Liver (tissue), 9 donors: ENCODE measurements around the gene CDC40. TPM values are rescaled to one million over a fixed set of nuclear protein-coding genes. Genes with fewer than 3 reads are reported as not detected.

Experiments
- DNase-seq: peaks from one replicate; pipeline ENCODE4 v3.0.0-alpha.2; 2017; ENCODE audit warnings: low spot score
- H3K27ac ChIP-seq, 2 donors: one replicate each; pipeline ENCODE4 v1.7.0; 2013; ENCODE audit warnings: inconsistent platforms in 2 of 2, low read length in 2 of 2, control low read depth in 1 of 2, low read depth in 1 of 2, mild to moderate bottlenecking in 1 of 2
- H3K27me3 ChIP-seq, 4 donors: one replicate each; pipeline versions ENCODE4 v1.6.1 to v1.7.0; 2013; ENCODE audit warnings: low read length in 3 of 4, inconsistent platforms in 1 of 4, mild to moderate bottlenecking in 1 of 4, moderate library complexity in 1 of 4; ENCODE audit not compliant: control insufficient read depth in 4 of 4, insufficient read depth in 4 of 4
- H3K36me3 ChIP-seq, 4 donors: one replicate each; pipeline versions ENCODE4 v1.6.1 to v1.7.0; 2013; ENCODE audit warnings: low read length in 3 of 4, mild to moderate bottlenecking in 3 of 4, low read depth in 1 of 4, moderate library complexity in 1 of 4; ENCODE audit not compliant: control insufficient read depth in 4 of 4, insufficient read depth in 3 of 4
- H3K4me1 ChIP-seq, 4 donors: one replicate each; pipeline versions ENCODE4 v1.6.1 to v1.7.0; 2013; ENCODE audit warnings: low read length in 3 of 4, mild to moderate bottlenecking in 3 of 4, moderate library complexity in 1 of 4; ENCODE audit not compliant: control insufficient read depth in 4 of 4, insufficient read depth in 4 of 4
- H3K4me3 ChIP-seq, 3 donors: one replicate each; pipeline versions ENCODE4 v1.6.1 to v1.7.0; 2013; ENCODE audit warnings: low read length in 3 of 3, control low read depth in 1 of 3, low read depth in 1 of 3, mild to moderate bottlenecking in 1 of 3
- H3K9ac ChIP-seq, 2 donors: one replicate each; pipeline ENCODE4 v1.7.0; 2013; ENCODE audit warnings: low read length in 2 of 2, mild to moderate bottlenecking in 2 of 2, moderate library complexity in 2 of 2, control low read depth in 1 of 2, low read depth in 1 of 2
- H3K9me3 ChIP-seq, 4 donors: one replicate each; pipeline versions ENCODE4 v1.6.1 to v1.7.0; 2013; ENCODE audit warnings: low read length in 3 of 4; ENCODE audit not compliant: control insufficient read depth in 4 of 4
- EGR1 ChIP-seq, 2 donors: IDR thresholded peaks; 2 replicates each; pipeline ENCODE4 v1.6.1; 2016 to 2018; ENCODE audit warnings: antibody characterized with exemption in 2 of 2, low read depth in 2 of 2
- FOXA1 ChIP-seq: IDR thresholded peaks from 2 replicates; pipeline ENCODE4 v1.6.1; 2016; ENCODE audit warnings: antibody characterized with exemption
- FOXA2 ChIP-seq: IDR thresholded peaks from 2 replicates; pipeline ENCODE4 v1.6.1; 2016; ENCODE audit warnings: antibody characterized with exemption
- GABPA ChIP-seq, 2 donors: IDR thresholded peaks in 1 of 2; conservative IDR thresholded peaks in 1 of 2; 2 replicates each; pipeline ENCODE4 v1.6.1; 2016; ENCODE audit warnings: antibody characterized with exemption in 2 of 2, mild to moderate bottlenecking in 1 of 2, moderate library complexity in 1 of 2
- HNF4A ChIP-seq, 2 donors: conservative IDR thresholded peaks; 2 replicates each; pipeline ENCODE4 v1.6.1; 2016; ENCODE audit warnings: antibody characterized with exemption in 2 of 2, mild to moderate bottlenecking in 2 of 2
- HNF4G ChIP-seq: IDR thresholded peaks from 2 replicates; pipeline ENCODE4 v1.6.1; 2016; ENCODE audit warnings: antibody characterized with exemption
- JUND ChIP-seq, 2 donors: IDR thresholded peaks; 2 replicates each; pipeline ENCODE4 v1.6.1; 2016; ENCODE audit warnings: antibody characterized with exemption in 2 of 2
- NR2F2 ChIP-seq: IDR thresholded peaks from 2 replicates; pipeline ENCODE4 v1.6.1; 2016; ENCODE audit warnings: antibody characterized with exemption
- RAD21 ChIP-seq, 2 donors: IDR thresholded peaks; 2 replicates each; pipeline ENCODE4 v1.6.1; 2016; ENCODE audit warnings: antibody characterized with exemption in 2 of 2, mild to moderate bottlenecking in 2 of 2
- RXRA ChIP-seq, 2 donors: IDR thresholded peaks; 2 replicates each; pipeline ENCODE4 v1.6.1; 2017 to 2018; ENCODE audit warnings: antibody characterized with exemption in 2 of 2, mild to moderate bottlenecking in 1 of 2
- SP1 ChIP-seq: IDR thresholded peaks from 2 replicates; pipeline ENCODE4 v1.6.1; 2018; ENCODE audit warnings: antibody characterized with exemption, mild to moderate bottlenecking
- TAF1 ChIP-seq: conservative IDR thresholded peaks from 2 replicates; pipeline ENCODE4 v1.6.1; 2016; ENCODE audit warnings: antibody characterized with exemption, mild to moderate bottlenecking
- YY1 ChIP-seq: IDR thresholded peaks from 2 replicates; pipeline ENCODE4 v1.6.1; 2016; ENCODE audit warnings: antibody characterized with exemption, mild to moderate bottlenecking
- WGBS: extraction: QIAGEN DNeasy Blood & Tissue Kit; methylation state at CpG from one replicate; pipeline ENCODE4 v1.1.7; 2013; 5-methylcytosine and 5-hydroxymethylcytosine counted together
- polyA plus RNA-seq, 2 donors: library from polyadenylated mRNA; stranded (reverse) in 1 of 2; unstranded in 1 of 2; fragments of 200-250 nt in 1 of 2; fragments of >200 nt in 1 of 2; fragmentation: Nextera tagmentation in 1 of 2; extraction: Ambion mirVana in 1 of 2; gene quantifications; one replicate each; pipeline versions ENCODE4 v1.2.1 to v1.2.3, GENCODE V29; 2013 to 2015
- total RNA-seq, 2 donors: library from RNA; depleted of rRNA; stranded (reverse); fragments of >200 nt; gene quantifications; one replicate each; pipeline ENCODE4 v1.2.3, GENCODE V29; 2014
- TF ChIP-seq, protein P1 (sequence below): fragments of 150-350 bp; IDR thresholded peaks from 2 replicates; pipeline ENCODE4 v1.5.1; 2017; ENCODE audit warnings: improper control_type of control experiment, low read depth, low read length; ENCODE audit not compliant: missing input control
- TF ChIP-seq, protein P2 (sequence below): IDR thresholded peaks from 2 replicates; pipeline ENCODE4 v1.6.1; 2016; ENCODE audit warnings: antibody characterized with exemption
- TF ChIP-seq, protein P3 (sequence below): IDR thresholded peaks from 2 replicates; pipeline ENCODE4 v1.6.1; 2016; ENCODE audit warnings: antibody characterized with exemption, mild to moderate bottlenecking
- TF ChIP-seq, protein P4 (sequence below): IDR thresholded peaks from 2 replicates; pipeline ENCODE4 v1.6.1; 2016; ENCODE audit warnings: antibody characterized with exemption
- TF ChIP-seq, protein P5 (sequence below): IDR thresholded peaks from 2 replicates; pipeline ENCODE4 v1.6.1; 2016; ENCODE audit warnings: antibody characterized with exemption
- donor health status: healthy.
- donor health status: healthy.
- donor health status: healthy.
- donor health status: healthy.
- donor health status: healthy.

The CDC40 gene
- total and polyA plus RNA-seq, 4 donors = 6.7 to 19.8 (median 13.3) TPM

DNA sequence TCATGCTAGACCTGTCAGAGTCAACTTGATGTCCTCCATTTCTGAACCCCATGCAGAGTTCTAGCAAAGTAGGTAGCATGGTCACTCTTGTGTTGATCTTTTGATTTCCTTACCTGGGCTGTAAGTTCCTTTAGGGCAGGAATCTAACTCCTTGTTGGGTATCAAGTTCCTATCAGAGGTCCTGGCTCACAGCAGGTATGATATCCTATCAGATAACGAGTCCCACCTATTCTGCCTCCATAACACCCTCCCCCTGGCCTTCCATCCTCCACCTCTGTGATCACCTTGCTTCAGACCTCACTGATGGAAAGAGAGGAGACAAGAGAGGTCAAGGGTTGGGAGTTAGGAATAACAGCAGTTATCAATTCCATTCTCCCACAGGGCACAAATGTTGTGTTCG, 76.1 kb downstream of the CDC40 start:
- Histone ChIP-seq H3K9me3 (no peaks in the 10 kb centered on the region), H3K27ac (no peak overlapping the region), H3K4me1 (no peaks in the 10 kb centered on the region), H3K4me3 (no peak overlapping the region), H3K27me3 (no peaks in the 10 kb centered on the region), H3K9ac (no peak overlapping the region), H3K36me3 (no peaks in the 10 kb centered on the region)
- TF ChIP-seq, protein P1, sequence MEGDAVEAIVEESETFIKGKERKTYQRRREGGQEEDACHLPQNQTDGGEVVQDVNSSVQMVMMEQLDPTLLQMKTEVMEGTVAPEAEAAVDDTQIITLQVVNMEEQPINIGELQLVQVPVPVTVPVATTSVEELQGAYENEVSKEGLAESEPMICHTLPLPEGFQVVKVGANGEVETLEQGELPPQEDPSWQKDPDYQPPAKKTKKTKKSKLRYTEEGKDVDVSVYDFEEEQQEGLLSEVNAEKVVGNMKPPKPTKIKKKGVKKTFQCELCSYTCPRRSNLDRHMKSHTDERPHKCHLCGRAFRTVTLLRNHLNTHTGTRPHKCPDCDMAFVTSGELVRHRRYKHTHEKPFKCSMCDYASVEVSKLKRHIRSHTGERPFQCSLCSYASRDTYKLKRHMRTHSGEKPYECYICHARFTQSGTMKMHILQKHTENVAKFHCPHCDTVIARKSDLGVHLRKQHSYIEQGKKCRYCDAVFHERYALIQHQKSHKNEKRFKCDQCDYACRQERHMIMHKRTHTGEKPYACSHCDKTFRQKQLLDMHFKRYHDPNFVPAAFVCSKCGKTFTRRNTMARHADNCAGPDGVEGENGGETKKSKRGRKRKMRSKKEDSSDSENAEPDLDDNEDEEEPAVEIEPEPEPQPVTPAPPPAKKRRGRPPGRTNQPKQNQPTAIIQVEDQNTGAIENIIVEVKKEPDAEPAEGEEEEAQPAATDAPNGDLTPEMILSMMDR = no peak
- TF ChIP-seq, protein P2, sequence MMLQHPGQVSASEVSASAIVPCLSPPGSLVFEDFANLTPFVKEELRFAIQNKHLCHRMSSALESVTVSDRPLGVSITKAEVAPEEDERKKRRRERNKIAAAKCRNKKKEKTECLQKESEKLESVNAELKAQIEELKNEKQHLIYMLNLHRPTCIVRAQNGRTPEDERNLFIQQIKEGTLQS = no peak
- no peak for TF ChIP-seq HNF4A (conservative IDR thresholded peaks at IDR 0.05)
- TF ChIP-seq RAD21 (IDR thresholded peaks at IDR 0.05) = no peak
- TF ChIP-seq, protein P3, sequence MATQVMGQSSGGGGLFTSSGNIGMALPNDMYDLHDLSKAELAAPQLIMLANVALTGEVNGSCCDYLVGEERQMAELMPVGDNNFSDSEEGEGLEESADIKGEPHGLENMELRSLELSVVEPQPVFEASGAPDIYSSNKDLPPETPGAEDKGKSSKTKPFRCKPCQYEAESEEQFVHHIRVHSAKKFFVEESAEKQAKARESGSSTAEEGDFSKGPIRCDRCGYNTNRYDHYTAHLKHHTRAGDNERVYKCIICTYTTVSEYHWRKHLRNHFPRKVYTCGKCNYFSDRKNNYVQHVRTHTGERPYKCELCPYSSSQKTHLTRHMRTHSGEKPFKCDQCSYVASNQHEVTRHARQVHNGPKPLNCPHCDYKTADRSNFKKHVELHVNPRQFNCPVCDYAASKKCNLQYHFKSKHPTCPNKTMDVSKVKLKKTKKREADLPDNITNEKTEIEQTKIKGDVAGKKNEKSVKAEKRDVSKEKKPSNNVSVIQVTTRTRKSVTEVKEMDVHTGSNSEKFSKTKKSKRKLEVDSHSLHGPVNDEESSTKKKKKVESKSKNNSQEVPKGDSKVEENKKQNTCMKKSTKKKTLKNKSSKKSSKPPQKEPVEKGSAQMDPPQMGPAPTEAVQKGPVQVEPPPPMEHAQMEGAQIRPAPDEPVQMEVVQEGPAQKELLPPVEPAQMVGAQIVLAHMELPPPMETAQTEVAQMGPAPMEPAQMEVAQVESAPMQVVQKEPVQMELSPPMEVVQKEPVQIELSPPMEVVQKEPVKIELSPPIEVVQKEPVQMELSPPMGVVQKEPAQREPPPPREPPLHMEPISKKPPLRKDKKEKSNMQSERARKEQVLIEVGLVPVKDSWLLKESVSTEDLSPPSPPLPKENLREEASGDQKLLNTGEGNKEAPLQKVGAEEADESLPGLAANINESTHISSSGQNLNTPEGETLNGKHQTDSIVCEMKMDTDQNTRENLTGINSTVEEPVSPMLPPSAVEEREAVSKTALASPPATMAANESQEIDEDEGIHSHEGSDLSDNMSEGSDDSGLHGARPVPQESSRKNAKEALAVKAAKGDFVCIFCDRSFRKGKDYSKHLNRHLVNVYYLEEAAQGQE = no peak
- TF ChIP-seq FOXA2 = no peak
- TF ChIP-seq SP1 = no peak
- WGBS = 82% methylated on average over 2 of the region's 2 CpGs
- no peak for DNase-seq

GRCh38 chr6:110265273-110265672, 85.0 kb downstream of the CDC40 start:
- H3K27ac ChIP-seq = no peak overlapping the region
- H3K4me1 ChIP-seq = no peaks in the 10 kb centered on the region
- H3K4me3 ChIP-seq = no peak overlapping the region
- DNase-seq = no peak
- 84% methylated on average over 3 of the region's 3 CpGs for WGBS
- H3K9me3 ChIP-seq = no peaks in the 10 kb centered on the region
- TF ChIP-seq HNF4G (no peak), FOXA1 (no peak), SP1 (no peak), HNF4A (conservative IDR thresholded peaks at IDR 0.05) (no peak), RXRA (IDR thresholded peaks at IDR 0.05) (no peak), EGR1 (IDR thresholded peaks at IDR 0.05; ENCODE audit: low read depth in 2 of 2) (no peak), RAD21 (IDR thresholded peaks at IDR 0.05) (no peak), JUND (IDR thresholded peaks at IDR 0.05) (no peak), YY1 (no peak), GABPA (IDR thresholded peaks at IDR 0.05 in 1 of 2, conservative IDR thresholded peaks at IDR 0.05 in 1 of 2) (no peak), FOXA2 (no peak), NR2F2 (no peak), TAF1 (no peak)
- TF ChIP-seq, protein P1 = no peak
- TF ChIP-seq, protein P4, sequence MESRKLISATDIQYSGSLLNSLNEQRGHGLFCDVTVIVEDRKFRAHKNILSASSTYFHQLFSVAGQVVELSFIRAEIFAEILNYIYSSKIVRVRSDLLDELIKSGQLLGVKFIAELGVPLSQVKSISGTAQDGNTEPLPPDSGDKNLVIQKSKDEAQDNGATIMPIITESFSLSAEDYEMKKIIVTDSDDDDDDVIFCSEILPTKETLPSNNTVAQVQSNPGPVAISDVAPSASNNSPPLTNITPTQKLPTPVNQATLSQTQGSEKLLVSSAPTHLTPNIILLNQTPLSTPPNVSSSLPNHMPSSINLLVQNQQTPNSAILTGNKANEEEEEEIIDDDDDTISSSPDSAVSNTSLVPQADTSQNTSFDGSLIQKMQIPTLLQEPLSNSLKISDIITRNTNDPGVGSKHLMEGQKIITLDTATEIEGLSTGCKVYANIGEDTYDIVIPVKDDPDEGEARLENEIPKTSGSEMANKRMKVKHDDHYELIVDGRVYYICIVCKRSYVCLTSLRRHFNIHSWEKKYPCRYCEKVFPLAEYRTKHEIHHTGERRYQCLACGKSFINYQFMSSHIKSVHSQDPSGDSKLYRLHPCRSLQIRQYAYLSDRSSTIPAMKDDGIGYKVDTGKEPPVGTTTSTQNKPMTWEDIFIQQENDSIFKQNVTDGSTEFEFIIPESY = no peak
- TF ChIP-seq, protein P2 = no peak
- TF ChIP-seq, protein P3 = no peak
- TF ChIP-seq, protein P5, sequence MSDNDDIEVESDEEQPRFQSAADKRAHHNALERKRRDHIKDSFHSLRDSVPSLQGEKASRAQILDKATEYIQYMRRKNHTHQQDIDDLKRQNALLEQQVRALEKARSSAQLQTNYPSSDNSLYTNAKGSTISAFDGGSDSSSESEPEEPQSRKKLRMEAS = no peak
- no peaks in the 10 kb centered on the region for H3K27me3 ChIP-seq
- H3K9ac ChIP-seq = no peak overlapping the region
- no peaks in the 10 kb centered on the region for H3K36me3 ChIP-seq
